Measurements from ENCODE around the gene TAF1B. TPM values are rescaled to one million over a fixed set of nuclear protein-coding genes. Genes with fewer than 3 reads are reported as not detected.

Gene TAF1B
- total RNA-seq, 2 donors from 2014 or later = 12.9 to 19.5 TPM

DNA sequence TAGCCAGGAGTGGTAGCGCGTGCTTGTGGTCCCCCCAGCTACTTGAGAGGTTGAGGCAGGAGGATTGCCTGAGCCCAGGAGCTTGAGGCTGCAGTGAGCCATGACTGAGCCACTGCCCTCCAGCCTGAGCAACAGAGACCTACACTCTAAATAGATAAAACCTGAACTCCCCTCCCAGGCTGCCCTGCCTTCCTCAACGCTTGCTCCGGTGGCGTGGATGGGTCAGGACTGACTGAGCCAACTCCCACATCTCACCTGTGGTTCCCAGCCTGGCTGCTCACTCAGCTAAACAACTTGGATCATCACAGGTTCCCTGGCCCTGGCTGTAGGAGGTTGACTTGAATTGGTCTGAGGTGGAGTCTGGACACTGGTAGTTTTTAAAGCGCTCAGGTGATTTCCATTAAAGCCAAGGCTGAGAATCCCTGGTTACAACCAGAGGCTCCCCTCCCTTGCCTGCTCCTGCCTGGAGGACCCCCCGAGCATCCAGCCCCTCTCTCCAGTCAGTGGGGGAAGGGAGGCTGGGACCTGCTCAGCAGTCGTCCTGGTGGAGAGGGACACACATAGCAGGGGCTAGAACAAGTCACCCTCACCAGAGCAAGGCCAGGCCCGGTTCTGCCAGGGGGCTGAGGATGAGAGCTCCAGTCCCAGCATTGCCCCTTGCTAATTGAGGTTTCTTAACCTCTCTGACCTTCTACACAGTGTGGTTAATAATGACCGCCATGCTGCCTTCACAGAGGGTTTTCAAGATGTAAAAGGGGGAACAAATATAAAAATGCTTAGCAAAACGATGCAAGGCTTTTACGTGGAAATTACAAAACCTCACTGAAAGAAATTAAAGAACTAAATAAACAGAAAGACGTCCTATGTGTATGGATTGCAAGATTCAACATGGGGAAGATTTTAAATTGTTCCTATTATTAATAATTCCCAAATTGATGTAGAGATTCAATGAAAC is 46.9 kb upstream of the TAF1B start:
- Histone ChIP-seq H3K27me3 (no peaks in the 10 kb centered on the region), H3K4me3 (no peak overlapping the region), H3K4me1 (peaks cover 26% of the 10 kb centered on the region), H3K27ac (no peak overlapping the region), H3K36me3 (replicated peaks in 1 of 2; ENCODE audit: insufficient read depth in 1 of 2, low read depth in 2 of 2) (no peaks in the 10 kb centered on the region), H3K9me3 (no peaks in the 10 kb centered on the region)
- intact Hi-C loops (cut with DNase I) = no loop called here
- no peak for TF ChIP-seq POLR2A (IDR thresholded peaks at IDR 0.05)
- TF ChIP-seq, protein P1, sequence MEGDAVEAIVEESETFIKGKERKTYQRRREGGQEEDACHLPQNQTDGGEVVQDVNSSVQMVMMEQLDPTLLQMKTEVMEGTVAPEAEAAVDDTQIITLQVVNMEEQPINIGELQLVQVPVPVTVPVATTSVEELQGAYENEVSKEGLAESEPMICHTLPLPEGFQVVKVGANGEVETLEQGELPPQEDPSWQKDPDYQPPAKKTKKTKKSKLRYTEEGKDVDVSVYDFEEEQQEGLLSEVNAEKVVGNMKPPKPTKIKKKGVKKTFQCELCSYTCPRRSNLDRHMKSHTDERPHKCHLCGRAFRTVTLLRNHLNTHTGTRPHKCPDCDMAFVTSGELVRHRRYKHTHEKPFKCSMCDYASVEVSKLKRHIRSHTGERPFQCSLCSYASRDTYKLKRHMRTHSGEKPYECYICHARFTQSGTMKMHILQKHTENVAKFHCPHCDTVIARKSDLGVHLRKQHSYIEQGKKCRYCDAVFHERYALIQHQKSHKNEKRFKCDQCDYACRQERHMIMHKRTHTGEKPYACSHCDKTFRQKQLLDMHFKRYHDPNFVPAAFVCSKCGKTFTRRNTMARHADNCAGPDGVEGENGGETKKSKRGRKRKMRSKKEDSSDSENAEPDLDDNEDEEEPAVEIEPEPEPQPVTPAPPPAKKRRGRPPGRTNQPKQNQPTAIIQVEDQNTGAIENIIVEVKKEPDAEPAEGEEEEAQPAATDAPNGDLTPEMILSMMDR (IDR thresholded peaks at IDR 0.05) = no peak
- DNase-seq = no peak
- WGBS, 2 donors = 78 to 84% methylated on average over 12 of the region's 13 CpGs
- no peak for ATAC-seq

DNA sequence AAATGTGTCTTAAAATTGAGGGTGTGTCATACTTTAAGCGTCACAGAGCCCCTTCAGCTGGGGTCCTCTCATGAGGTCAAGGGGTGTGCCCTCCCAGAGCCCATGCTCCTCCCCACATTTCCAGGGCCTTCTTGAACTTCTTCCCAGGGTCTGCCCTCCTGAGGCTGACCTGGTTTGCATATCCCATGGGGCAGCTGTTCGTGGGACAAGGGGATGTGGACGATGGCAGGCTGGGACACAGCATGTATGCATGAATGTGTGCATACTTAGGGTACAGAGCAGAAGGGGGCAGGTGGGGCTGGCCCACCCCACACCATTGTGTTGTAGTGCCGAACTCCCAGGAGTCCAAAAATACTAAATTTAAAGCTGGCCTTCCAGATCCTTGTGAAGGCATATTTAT is 46.2 kb upstream of the TAF1B start:
- Histone ChIP-seq H3K36me3 (replicated peaks in 1 of 2; ENCODE audit: insufficient read depth in 1 of 2, low read depth in 2 of 2) (no peaks in the 10 kb centered on the region), H3K4me3 (no peak overlapping the region), H3K4me1 (peaks cover 20% of the 10 kb centered on the region), H3K27me3 (no peaks in the 10 kb centered on the region), H3K27ac (no peak overlapping the region), H3K9me3 (no peaks in the 10 kb centered on the region)
- intact Hi-C loops (cut with DNase I) = no loop called here
- ATAC-seq = no peak
- TF ChIP-seq, protein P1 (IDR thresholded peaks at IDR 0.05) = no peak
- TF ChIP-seq POLR2A (IDR thresholded peaks at IDR 0.05) = no peak
- WGBS, 2 donors = 80 to 90% methylated on average over 2 to 4 of the region's 4 CpGs
- no peak for DNase-seq

DNA sequence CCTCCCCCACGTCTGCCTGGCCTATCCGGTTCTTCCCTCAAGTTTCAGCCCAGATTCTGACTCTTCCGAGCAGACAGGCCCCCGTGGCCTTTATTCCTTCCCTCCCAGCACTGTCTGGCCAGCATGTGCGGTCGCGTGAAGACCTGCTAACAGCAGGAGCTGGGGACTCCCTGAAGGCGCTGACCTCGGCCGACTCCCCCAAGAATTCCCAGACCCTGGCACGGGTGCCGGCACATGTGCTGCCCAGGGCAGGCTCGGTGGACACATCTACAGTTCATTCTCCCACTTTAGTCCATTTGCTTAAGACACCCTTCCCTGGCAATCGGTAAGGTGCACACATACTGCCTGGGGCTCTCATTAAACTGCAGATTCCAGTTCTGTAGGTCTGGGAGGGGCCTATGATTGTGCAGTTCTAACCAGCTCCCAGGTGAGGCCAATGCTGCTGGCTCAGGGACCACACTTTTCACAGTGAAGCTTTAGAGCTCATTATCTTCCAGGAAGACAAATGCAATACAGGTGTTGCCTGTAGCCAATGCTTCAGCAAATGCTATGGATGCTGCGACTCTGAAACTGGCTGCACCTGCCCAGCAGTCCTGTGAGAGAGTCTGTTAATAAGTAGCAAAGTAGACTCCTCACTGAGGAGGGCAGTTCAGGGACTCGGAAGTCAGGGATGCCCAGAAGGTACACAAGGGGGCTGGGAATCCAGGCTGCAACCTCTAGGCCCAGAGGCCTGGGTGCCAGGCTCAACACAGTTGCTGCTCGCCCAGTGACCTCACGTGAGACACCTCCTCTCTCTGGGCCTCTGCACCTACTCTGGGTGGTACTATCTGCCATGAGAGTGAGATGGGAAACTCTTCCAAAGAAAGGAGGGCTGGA is 45.4 kb upstream of the TAF1B start:
- DNase-seq (no peak), ATAC-seq (no peak)
- H3K4me3 ChIP-seq = no peak overlapping the region
- no peak overlapping the region for H3K27ac ChIP-seq
- WGBS, 2 donors = 68 to 70% methylated on average over 4 to 18 of the region's 18 CpGs
- H3K36me3 ChIP-seq (replicated peaks in 1 of 2; ENCODE audit: insufficient read depth in 1 of 2, low read depth in 2 of 2) = no peaks in the 10 kb centered on the region
- H3K4me1 ChIP-seq = peaks cover 26% of the 10 kb centered on the region
- intact Hi-C loops (cut with DNase I) = no loop called here
- H3K9me3 ChIP-seq = no peaks in the 10 kb centered on the region
- no peak for TF ChIP-seq POLR2A (IDR thresholded peaks at IDR 0.05)
- TF ChIP-seq, protein P1 (IDR thresholded peaks at IDR 0.05) = no peak
- H3K27me3 ChIP-seq = no peaks in the 10 kb centered on the region

DNA sequence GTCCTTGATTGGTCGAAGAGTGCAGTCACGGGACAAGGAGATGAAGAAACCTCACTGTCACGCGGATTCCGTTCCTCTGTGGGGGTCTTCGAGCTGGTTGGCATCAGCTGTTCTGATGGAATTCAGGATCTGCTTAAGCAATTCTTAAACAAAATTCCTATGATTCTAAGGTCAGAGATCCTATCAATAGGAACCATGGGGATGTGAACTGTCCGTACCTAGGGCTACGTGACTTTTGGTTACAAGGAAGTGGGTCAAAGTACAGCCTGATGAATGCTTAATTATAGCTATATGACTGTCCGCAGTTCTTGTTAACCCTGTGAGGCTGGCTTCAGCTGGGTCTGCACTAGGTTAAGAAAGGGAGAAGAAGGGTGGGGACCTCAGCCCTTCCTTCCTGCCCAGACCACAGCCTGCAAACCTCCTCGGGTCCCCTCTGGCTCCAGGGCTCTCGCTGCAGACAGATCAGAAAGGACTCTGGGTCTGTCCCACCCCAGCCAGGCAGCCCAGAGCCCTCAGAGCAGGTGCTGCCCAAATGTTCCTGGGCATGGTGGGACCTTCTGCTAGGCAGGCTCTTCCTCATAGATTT is 44.2 kb upstream of the TAF1B start:
- ATAC-seq = no peak
- no peak overlapping the region for H3K27ac ChIP-seq
- peak in 1 of 4 donors; percentile 7 for DNase-seq
- H3K4me1 ChIP-seq = peaks cover 31% of the 10 kb centered on the region
- H3K36me3 ChIP-seq (replicated peaks in 1 of 2; ENCODE audit: insufficient read depth in 1 of 2, low read depth in 2 of 2) = no peaks in the 10 kb centered on the region
- intact Hi-C loops (cut with DNase I) = no loop called here
- H3K27me3 ChIP-seq = no peaks in the 10 kb centered on the region
- H3K9me3 ChIP-seq = no peaks in the 10 kb centered on the region
- 38 to 66% methylated on average over 9 to 11 of the region's 11 CpGs for WGBS, 2 donors
- no peak overlapping the region for H3K4me3 ChIP-seq
- TF ChIP-seq, protein P1 (IDR thresholded peaks at IDR 0.05) = no peak
- no peak for TF ChIP-seq POLR2A (IDR thresholded peaks at IDR 0.05)

Measured in body of pancreas (tissue), 4 donors.